Gastrocnemius medialis (tissue), 4 donors: ENCODE results near the gene EFR3B.
A peak's percentile ranks its signal among the peaks of the same experiment; 100 is the strongest.

Source experiments
- CTCF ChIP-seq, 5 experiments: fragments of 450-650 bp in 3 of 5; fragments of 200-600 bp in 2 of 5; sonication (generic) in 2 of 5; IDR thresholded peaks in 4 of 5; conservative IDR thresholded peaks in 1 of 5; 1 replicate in 4 of 5; 2 replicates in 1 of 5; pipeline ENCODE4 v1.5.1; 2016 to 2019; ENCODE audit warnings: antibody characterized with exemption in 5 of 5, mild to moderate bottlenecking in 3 of 5, moderate library complexity in 3 of 5
- POLR2A ChIP-seq, 2 donors: fragments of 450-650 bp; IDR thresholded peaks; one replicate each; pipeline ENCODE4 v1.6.1; 2017; ENCODE audit warnings: antibody characterized with exemption in 2 of 2, mild to moderate bottlenecking in 2 of 2, moderate library complexity in 2 of 2

GRCh38 chr2:25042321-25043240 is 705 bp downstream of the EFR3B start:
- TF ChIP-seq CTCF (IDR thresholded peaks at IDR 0.05 in 4 of 5, conservative IDR thresholded peaks at IDR 0.05 in 1 of 5) (no peak), POLR2A (IDR thresholded peaks at IDR 0.05) (peak in 1 of 2 donors; percentile 16)
